Tibial nerve (tissue), 4 donors: Measurements from ENCODE around the gene CDC42BPB. TPM values are rescaled to one million over a fixed set of nuclear protein-coding genes. Genes with fewer than 3 reads are reported as not detected.
A peak's percentile ranks its signal among the peaks of the same experiment; 100 is the strongest.

ENCODE experiments used
- DNase-seq, 2 donors: peaks; one replicate each; pipeline ENCODE4 v3.0.0-alpha.2; 2019; ENCODE audit warnings: low spot score in 2 of 2
- H3K27ac ChIP-seq, 4 donors: fragments of 200-600 bp; sonication (generic) in 3 of 4; one replicate each; pipeline ENCODE4 v1.5.1; 2017 to 2019; ENCODE audit warnings: mild to moderate bottlenecking in 1 of 4
- H3K27me3 ChIP-seq, 2 donors: fragments of 200-600 bp; sonication (generic) in 1 of 2; one replicate each; pipeline versions ENCODE4 v1.5.1 to v1.6.0; 2017 to 2019
- H3K36me3 ChIP-seq, 3 donors: fragments of 200-600 bp; sonication (generic); one replicate each; pipeline ENCODE4 v1.5.1; 2018 to 2019
- H3K4me1 ChIP-seq, 4 donors: fragments of 200-600 bp; sonication (generic) in 3 of 4; one replicate each; pipeline ENCODE4 v1.5.1; 2017 to 2019
- H3K4me3 ChIP-seq, 4 donors: fragments of 200-600 bp; sonication (generic) in 3 of 4; one replicate each; pipeline ENCODE4 v1.5.1; 2017 to 2019; ENCODE audit warnings: mild to moderate bottlenecking in 1 of 4, moderate library complexity in 1 of 4
- H3K9me3 ChIP-seq, 4 donors: fragments of 200-600 bp; sonication (generic) in 3 of 4; one replicate each; pipeline ENCODE4 v1.5.1; 2017 to 2019
- CTCF ChIP-seq, 5 experiments: fragments of 200-600 bp in 3 of 5; fragments of 450-650 bp in 2 of 5; sonication (generic) in 3 of 5; IDR thresholded peaks; one replicate each; pipeline ENCODE4 v1.5.1; 2016 to 2019; ENCODE audit warnings: antibody characterized with exemption in 5 of 5, mild to moderate bottlenecking in 3 of 5, moderate library complexity in 2 of 5
- EP300 ChIP-seq, 2 donors: sonication (generic); formaldehyde crosslinking; IDR thresholded peaks; one replicate each; pipeline ENCODE4 v1.6.1; 2017; ENCODE audit warnings: antibody characterized with exemption in 2 of 2, mild to moderate bottlenecking in 1 of 2
- POLR2A ChIP-seq, 2 donors: fragments of 450-650 bp; IDR thresholded peaks; one replicate each; pipeline ENCODE4 v1.6.1; 2017; ENCODE audit warnings: antibody characterized with exemption in 2 of 2, mild to moderate bottlenecking in 2 of 2, moderate library complexity in 2 of 2
- WGBS, 2 donors: methylation state at CpG; one replicate each; pipeline ENCODE4 v1.1.5; 2018; 5-methylcytosine and 5-hydroxymethylcytosine counted together
- total RNA-seq, 4 donors: library from RNA; depleted of rRNA; stranded (reverse); fragments of >200 nt; gene quantifications; one replicate each; pipeline ENCODE4 v1.1.0, GENCODE V29; 2016

The CDC42BPB gene
- total RNA-seq, 4 donors from 2014 or later: 115 to 172 (median 134) TPM

GRCh38 chr14:102932484-102933248 lies 124.7 kb downstream of the CDC42BPB start:
- DNase-seq: no peak
- WGBS, 2 donors: 87 to 88% methylated on average over 19 to 24 of the region's 26 CpGs
- Histone ChIP-seq H3K27ac (no peak overlapping the region), H3K9me3 (no peaks in the 10 kb centered on the region), H3K4me1 (peaks cover 0 to 34% (median 29%) of the 10 kb centered on the region in 4 donors), H3K36me3 (peaks cover 0 to 62% (median 4%) of the 10 kb centered on the region in 3 donors), H3K27me3 (peaks cover 0 to 32% of the 10 kb centered on the region in 2 donors), H3K4me3 (no peak overlapping the region)
- TF ChIP-seq EP300 (IDR thresholded peaks at IDR 0.05) (no peak), POLR2A (IDR thresholded peaks at IDR 0.05) (no peak), CTCF (IDR thresholded peaks at IDR 0.05) (no peak)

- Histone ChIP-seq H3K27ac (no peak overlapping the region), H3K9me3 (no peaks in the 10 kb centered on the region), H3K36me3 (peaks cover 0 to 53% (median 0%) of the 10 kb centered on the region in 3 donors), H3K4me1 (peaks cover 0 to 36% (median 29%) of the 10 kb centered on the region in 4 donors), H3K27me3 (peaks cover 0 to 36% of the 10 kb centered on the region in 2 donors), H3K4me3 (no peak overlapping the region)
- no peak for TF ChIP-seq EP300 (IDR thresholded peaks at IDR 0.05)
- TF ChIP-seq POLR2A (IDR thresholded peaks at IDR 0.05): no peak
- no peak for TF ChIP-seq CTCF (IDR thresholded peaks at IDR 0.05)
- WGBS, 2 donors: 95 to 98% methylated on average over 11 to 12 of the region's 12 CpGs
- DNase-seq: no peak
Observed at GRCh38 chr14:102931580-102932285, 125.6 kb downstream of the CDC42BPB start.

- DNase-seq: no peak
- Histone ChIP-seq H3K27ac (no peak overlapping the region), H3K9me3 (no peaks in the 10 kb centered on the region), H3K27me3 (peaks cover 0 to 43% of the 10 kb centered on the region in 2 donors), H3K4me1 (peaks cover 0 to 36% (median 29%) of the 10 kb centered on the region in 4 donors), H3K36me3 (peaks cover 0 to 45% (median 0%) of the 10 kb centered on the region in 3 donors), H3K4me3 (no peak overlapping the region)
- no peak for TF ChIP-seq EP300 (IDR thresholded peaks at IDR 0.05)
- TF ChIP-seq POLR2A (IDR thresholded peaks at IDR 0.05): no peak
- TF ChIP-seq CTCF (IDR thresholded peaks at IDR 0.05): no peak
- WGBS, 2 donors: 56 to 67% methylated on average over 28 to 30 of the region's 34 CpGs
Observed at GRCh38 chr14:102930753-102931579, 126.4 kb downstream of the CDC42BPB start.

GRCh38 chr14:102930138-102930752 lies 127.1 kb downstream of the CDC42BPB start:
- Histone ChIP-seq H3K4me3 (peak overlapping the region in 3 of 4 donors; percentile 0 to 53 (median 51)), H3K27me3 (peaks cover 0 to 50% of the 10 kb centered on the region in 2 donors), H3K4me1 (peaks cover 0 to 36% (median 29%) of the 10 kb centered on the region in 4 donors), H3K9me3 (no peaks in the 10 kb centered on the region), H3K27ac (no peak overlapping the region), H3K36me3 (peaks cover 0 to 40% (median 0%) of the 10 kb centered on the region in 3 donors)
- DNase-seq: no peak
- WGBS, 2 donors: 0 to 3% methylated on average over 6 to 49 of the region's 74 CpGs
- no peak for TF ChIP-seq EP300 (IDR thresholded peaks at IDR 0.05)
